ENCODE results near the gene CPT2. TPM values are rescaled to one million over a fixed set of nuclear protein-coding genes. Genes with fewer than 3 reads are reported as not detected.

Gene CPT2
- polyA plus RNA-seq, 1 donor: 10.4 TPM

DNA sequence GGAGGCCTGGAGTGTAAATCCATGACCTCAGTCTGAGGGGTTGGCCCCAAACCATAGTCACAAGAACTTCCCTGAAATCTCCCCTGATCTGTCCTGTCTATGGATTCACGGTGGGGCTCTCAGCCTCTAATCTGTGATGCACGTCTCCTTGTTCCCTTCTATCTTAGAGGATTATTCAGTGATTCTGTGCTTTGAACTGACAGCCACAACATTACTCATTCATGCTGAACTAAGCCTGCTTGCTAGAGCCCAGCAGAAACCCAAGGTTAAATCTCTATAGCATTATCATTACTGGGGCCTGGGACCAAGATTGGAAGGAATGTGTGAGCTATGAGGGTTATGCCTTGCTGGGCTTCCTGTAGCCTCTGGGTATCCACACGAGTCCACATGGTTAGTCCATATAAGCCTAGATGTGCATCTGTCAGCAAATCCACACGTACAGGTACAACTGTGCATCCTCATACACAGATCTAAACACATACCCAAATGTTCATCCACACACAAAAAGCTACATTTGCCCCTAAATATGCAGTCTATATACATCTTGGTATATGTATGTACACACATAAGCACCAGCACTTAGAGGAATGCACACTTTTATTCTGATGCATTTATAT lies 64.1 kb downstream of the CPT2 start:
- DNase-seq (ENCODE audit: low read depth): no peak

- no peak for DNase-seq (ENCODE audit: low read depth)
These were observed 65.4 kb downstream of the CPT2 start for GRCh38 chr1:53262000-53262399.

Other genes with a start within 250 kb of the CPT2 start
- gene PODN, start 134.6 kb upstream of the CPT2 start, polyA plus RNA-seq (ENCODE audit: insufficient read length): 7.8 TPM
- gene SLC1A7, start 54.2 kb upstream of the CPT2 start, polyA plus RNA-seq (ENCODE audit: insufficient read length): 0.24 TPM
- 60.9 TPM for gene CZIB, start 23.8 kb downstream of the CPT2 start, polyA plus RNA-seq (ENCODE audit: insufficient read length)
- 41.6 TPM for gene MAGOH, start 41.7 kb downstream of the CPT2 start, polyA plus RNA-seq (ENCODE audit: insufficient read length)
- gene LRP8, start 131.2 kb downstream of the CPT2 start, polyA plus RNA-seq (ENCODE audit: insufficient read length): 5.9 TPM

All from forelimb muscle (tissue), 1 donor.